ENCODE measurements around the gene DLEC1.

The DLEC1 gene

DNA sequence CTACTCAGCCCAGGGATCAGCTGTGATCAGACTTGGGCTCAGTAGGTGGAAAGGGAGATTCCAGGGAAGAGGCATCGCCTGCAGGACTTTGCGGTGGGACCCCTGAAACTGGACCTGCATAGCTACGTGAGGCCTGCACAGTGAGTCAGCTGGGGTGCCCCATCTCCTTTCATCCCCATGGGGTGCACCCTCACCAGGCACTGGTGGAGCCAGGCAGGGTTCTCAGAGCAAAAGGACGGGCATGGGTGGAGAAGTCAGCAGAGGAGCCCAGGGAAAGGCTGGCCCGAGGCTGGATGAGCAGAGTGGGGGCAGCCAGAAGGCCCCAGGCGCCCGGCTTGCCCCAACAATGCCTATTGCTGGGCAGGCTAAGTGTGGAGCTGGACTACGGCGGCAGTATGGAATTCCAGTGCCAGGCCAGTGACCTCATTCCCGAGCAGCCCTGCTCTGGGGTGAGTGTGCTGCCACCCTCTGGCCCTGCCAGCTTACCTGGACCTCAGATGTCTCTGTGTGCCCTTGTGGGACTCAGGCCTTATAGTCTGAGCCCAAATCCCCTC, 78.2 kb downstream of the DLEC1 start:
- Histone ChIP-seq H3K36me3 (ENCODE audit: control insufficient read depth, insufficient read depth, low read length) (peaks cover 8% of the 10 kb centered on the region), H3K4me1 (ENCODE audit: control insufficient read depth, insufficient read depth, low read length) (no peaks in the 10 kb centered on the region), H3K27me3 (ENCODE audit: control insufficient read depth, insufficient read depth, low read length) (no peaks in the 10 kb centered on the region), H3K4me3 (ENCODE audit: low read length) (no peak overlapping the region), H3K9me3 (ENCODE audit: control insufficient read depth, insufficient read depth, low read length) (no peaks in the 10 kb centered on the region), H3K27ac (ENCODE audit: low read length) (no peak overlapping the region)
- DNase-seq (ENCODE audit: low read depth, low spot score) = no peak
- WGBS (ENCODE audit: insufficient coverage, insufficient read length) = no CpG with 5 or more reads among the region's 10 CpGs

- H3K4me1 ChIP-seq (ENCODE audit: control insufficient read depth, insufficient read depth, low read length) = no peaks in the 10 kb centered on the region
- DNase-seq (ENCODE audit: low read depth, low spot score) = no peak
- no peak overlapping the region for H3K27ac ChIP-seq (ENCODE audit: low read length)
- H3K4me3 ChIP-seq (ENCODE audit: low read length) = no peak overlapping the region
- H3K27me3 ChIP-seq (ENCODE audit: control insufficient read depth, insufficient read depth, low read length) = no peaks in the 10 kb centered on the region
- peaks cover 11% of the 10 kb centered on the region for H3K36me3 ChIP-seq (ENCODE audit: control insufficient read depth, insufficient read depth, low read length)
- H3K9me3 ChIP-seq (ENCODE audit: control insufficient read depth, insufficient read depth, low read length) = no peaks in the 10 kb centered on the region
- WGBS (ENCODE audit: insufficient coverage, insufficient read length) = no CpG with 5 or more reads among the region's 11 CpGs
Observed at GRCh38 chr3:38117748-38118420, 78.9 kb downstream of the DLEC1 start.

DNA sequence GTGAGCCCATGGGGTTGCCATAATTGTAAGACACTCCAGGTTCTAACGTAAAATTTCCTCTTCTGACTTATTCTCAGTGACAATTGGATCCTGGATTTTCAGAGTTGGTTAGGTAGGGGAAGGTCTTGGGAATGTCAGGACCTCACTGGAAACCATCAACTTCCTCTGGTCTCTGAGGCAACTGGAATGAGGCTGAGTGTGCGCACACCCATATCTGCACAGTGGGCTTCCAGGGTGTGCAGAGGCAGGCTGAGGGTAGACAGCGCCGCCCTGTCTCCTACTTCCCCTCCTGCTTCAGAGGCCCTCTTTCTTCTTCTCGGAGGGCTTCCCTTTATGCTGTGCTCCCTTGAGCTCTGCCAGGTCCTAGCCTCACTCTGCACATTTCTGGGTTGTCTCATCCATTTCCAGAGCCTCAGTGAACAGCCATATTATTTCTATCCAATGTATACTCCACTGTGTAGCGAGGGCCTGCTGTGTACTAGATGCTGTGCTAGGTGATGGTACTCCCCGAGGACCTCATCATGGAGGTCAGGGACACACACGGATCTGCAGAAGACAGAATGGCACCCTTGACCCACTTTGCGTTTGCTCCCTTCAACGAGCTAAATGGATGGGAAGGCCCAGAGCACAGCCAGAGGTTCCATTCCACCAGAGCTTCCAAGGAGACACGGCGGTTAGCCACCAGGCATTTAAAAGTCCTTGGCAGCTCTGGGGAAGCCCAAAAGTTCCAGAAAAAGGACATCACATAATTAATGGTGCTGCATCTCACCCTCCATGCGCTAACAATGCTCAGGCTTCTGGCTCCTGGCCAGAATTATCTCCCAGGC, 79.6 kb downstream of the DLEC1 start:
- H3K9me3 ChIP-seq (ENCODE audit: control insufficient read depth, insufficient read depth, low read length) = no peaks in the 10 kb centered on the region
- H3K36me3 ChIP-seq (ENCODE audit: control insufficient read depth, insufficient read depth, low read length) = peaks cover 14% of the 10 kb centered on the region
- no peaks in the 10 kb centered on the region for H3K27me3 ChIP-seq (ENCODE audit: control insufficient read depth, insufficient read depth, low read length)
- no peaks in the 10 kb centered on the region for H3K4me1 ChIP-seq (ENCODE audit: control insufficient read depth, insufficient read depth, low read length)
- no peak overlapping the region for H3K4me3 ChIP-seq (ENCODE audit: low read length)
- H3K27ac ChIP-seq (ENCODE audit: low read length) = no peak overlapping the region
- DNase-seq (ENCODE audit: low read depth, low spot score) = no peak
- WGBS (ENCODE audit: insufficient coverage, insufficient read length) = no CpG with 5 or more reads among the region's 13 CpGs

- H3K4me3 ChIP-seq (ENCODE audit: low read length) = no peak overlapping the region
- H3K9me3 ChIP-seq (ENCODE audit: control insufficient read depth, insufficient read depth, low read length) = no peaks in the 10 kb centered on the region
- H3K4me1 ChIP-seq (ENCODE audit: control insufficient read depth, insufficient read depth, low read length) = no peaks in the 10 kb centered on the region
- H3K27ac ChIP-seq (ENCODE audit: low read length) = no peak overlapping the region
- H3K27me3 ChIP-seq (ENCODE audit: control insufficient read depth, insufficient read depth, low read length) = no peaks in the 10 kb centered on the region
- H3K36me3 ChIP-seq (ENCODE audit: control insufficient read depth, insufficient read depth, low read length) = peaks cover 14% of the 10 kb centered on the region
- WGBS (ENCODE audit: insufficient coverage, insufficient read length) = no CpG with 5 or more reads among the region's 1 CpG
- no peak for DNase-seq (ENCODE audit: low read depth, low spot score)
Observed at GRCh38 chr3:38119248-38119544, 80.2 kb downstream of the DLEC1 start.

DNA sequence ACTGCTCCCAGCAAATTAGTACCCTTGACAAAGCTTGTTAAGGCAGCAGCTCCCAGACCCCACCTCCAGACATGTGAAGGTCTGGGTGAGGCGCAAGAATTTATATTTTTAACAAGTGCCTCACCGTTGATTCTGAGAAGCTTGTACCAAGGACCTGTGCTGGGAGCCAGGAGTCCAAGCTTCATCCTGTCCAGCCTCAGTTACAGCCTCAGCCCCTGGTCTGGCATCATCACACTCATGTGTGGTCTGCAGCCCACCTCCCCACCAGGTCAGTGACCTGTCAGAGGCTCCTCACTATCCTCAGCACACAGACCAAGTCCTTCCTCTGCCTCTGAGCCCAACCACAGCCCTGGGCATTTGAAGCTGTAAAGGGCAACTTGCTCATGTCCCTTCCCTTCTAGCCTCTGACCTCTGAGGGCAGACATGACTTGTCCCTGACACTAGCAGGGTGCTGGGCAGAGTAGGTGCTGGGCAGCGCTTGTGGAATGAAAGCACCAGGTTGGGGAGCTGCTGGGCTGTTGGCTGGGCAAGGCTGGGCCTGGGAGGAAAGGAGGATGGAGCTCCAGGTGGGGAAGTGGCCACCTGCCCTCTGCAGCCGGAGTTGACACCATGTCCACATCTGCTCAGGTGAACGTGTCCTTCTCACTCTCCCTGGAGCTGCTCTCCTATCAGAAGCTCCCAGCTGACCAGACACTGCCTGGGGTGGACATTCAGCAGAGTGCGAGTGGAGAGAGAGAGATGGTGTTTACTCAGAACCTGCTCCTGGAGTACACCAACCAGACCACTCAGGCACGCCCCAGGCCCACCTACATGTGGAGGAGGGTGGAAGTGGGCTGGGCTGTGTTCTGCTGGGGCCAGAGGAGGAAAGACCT, 81.0 kb downstream of the DLEC1 start:
- Histone ChIP-seq H3K27ac (ENCODE audit: low read length) (no peak overlapping the region), H3K36me3 (ENCODE audit: control insufficient read depth, insufficient read depth, low read length) (peaks cover 14% of the 10 kb centered on the region), H3K9me3 (ENCODE audit: control insufficient read depth, insufficient read depth, low read length) (no peaks in the 10 kb centered on the region), H3K4me3 (ENCODE audit: low read length) (no peak overlapping the region), H3K27me3 (ENCODE audit: control insufficient read depth, insufficient read depth, low read length) (no peaks in the 10 kb centered on the region), H3K4me1 (ENCODE audit: control insufficient read depth, insufficient read depth, low read length) (no peaks in the 10 kb centered on the region)
- no CpG with 5 or more reads among the region's 7 CpGs for WGBS (ENCODE audit: insufficient coverage, insufficient read length)
- no peak for DNase-seq (ENCODE audit: low read depth, low spot score)

GRCh38 chr3:38120693-38121450, 81.9 kb downstream of the DLEC1 start:
- WGBS (ENCODE audit: insufficient coverage, insufficient read length) = no CpG with 5 or more reads among the region's 11 CpGs
- H3K36me3 ChIP-seq (ENCODE audit: control insufficient read depth, insufficient read depth, low read length) = peaks cover 19% of the 10 kb centered on the region
- no peaks in the 10 kb centered on the region for H3K4me1 ChIP-seq (ENCODE audit: control insufficient read depth, insufficient read depth, low read length)
- DNase-seq (ENCODE audit: low read depth, low spot score) = no peak
- H3K4me3 ChIP-seq (ENCODE audit: low read length) = no peak overlapping the region
- H3K27ac ChIP-seq (ENCODE audit: low read length) = no peak overlapping the region
- H3K27me3 ChIP-seq (ENCODE audit: control insufficient read depth, insufficient read depth, low read length) = no peaks in the 10 kb centered on the region
- no peaks in the 10 kb centered on the region for H3K9me3 ChIP-seq (ENCODE audit: control insufficient read depth, insufficient read depth, low read length)

DNA sequence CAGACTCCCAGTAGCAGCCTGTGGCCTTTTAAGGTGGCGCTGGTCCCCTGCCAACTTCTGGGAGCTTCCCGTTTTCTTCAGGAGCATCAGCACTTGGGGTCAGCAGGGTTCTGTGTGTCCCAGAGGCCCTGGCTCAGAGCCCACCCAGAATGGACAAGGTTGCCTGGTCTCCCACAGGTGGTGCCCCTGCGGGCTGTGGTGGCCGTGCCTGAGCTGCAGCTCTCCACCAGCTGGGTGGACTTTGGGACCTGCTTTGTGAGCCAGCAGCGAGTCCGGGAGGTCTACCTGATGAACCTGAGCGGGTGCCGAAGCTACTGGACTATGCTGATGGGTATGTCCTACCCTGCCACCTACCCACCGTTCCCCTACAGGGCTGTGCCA, 82.4 kb downstream of the DLEC1 start:
- Histone ChIP-seq H3K4me1 (ENCODE audit: control insufficient read depth, insufficient read depth, low read length) (no peaks in the 10 kb centered on the region), H3K9me3 (ENCODE audit: control insufficient read depth, insufficient read depth, low read length) (no peaks in the 10 kb centered on the region), H3K36me3 (ENCODE audit: control insufficient read depth, insufficient read depth, low read length) (peaks cover 25% of the 10 kb centered on the region), H3K27me3 (ENCODE audit: control insufficient read depth, insufficient read depth, low read length) (no peaks in the 10 kb centered on the region), H3K4me3 (ENCODE audit: low read length) (no peak overlapping the region), H3K27ac (ENCODE audit: low read length) (no peak overlapping the region)
- no CpG with 5 or more reads among the region's 9 CpGs for WGBS (ENCODE audit: insufficient coverage, insufficient read length)
- no peak for DNase-seq (ENCODE audit: low read depth, low spot score)

DNA sequence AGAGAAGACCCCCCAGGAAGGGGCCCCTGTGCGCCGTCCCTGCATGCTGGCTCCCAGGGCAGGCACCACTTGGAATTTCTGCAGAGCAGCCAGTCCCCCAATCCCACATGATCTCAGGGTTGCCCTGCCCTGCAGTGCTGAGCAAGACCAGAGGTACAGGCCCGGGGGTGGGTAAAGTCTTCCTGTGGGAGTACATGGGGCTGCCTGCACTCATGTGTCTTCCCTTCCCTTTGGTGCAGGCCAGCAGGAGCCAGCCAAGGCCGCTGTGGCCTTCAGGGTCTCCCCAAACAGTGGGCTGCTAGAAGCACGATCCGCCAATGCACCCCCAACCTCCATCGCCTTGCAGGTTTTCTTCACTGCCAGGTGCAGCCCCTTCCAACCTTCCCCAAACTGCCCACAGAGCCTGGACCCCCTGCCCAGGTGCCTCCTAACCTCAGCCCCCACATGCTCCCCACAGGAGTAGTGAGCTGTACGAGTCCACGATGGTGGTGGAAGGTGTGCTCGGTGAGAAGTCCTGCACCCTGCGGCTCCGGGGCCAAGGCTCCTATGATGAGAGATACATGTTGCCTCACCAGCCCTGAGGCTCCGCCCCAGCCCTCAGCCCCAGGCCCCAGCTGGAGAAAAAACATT, 82.9 kb downstream of the DLEC1 start:
- Histone ChIP-seq H3K36me3 (ENCODE audit: control insufficient read depth, insufficient read depth, low read length) (peaks cover 29% of the 10 kb centered on the region), H3K9me3 (ENCODE audit: control insufficient read depth, insufficient read depth, low read length) (no peaks in the 10 kb centered on the region), H3K27ac (ENCODE audit: low read length) (no peak overlapping the region), H3K4me1 (ENCODE audit: control insufficient read depth, insufficient read depth, low read length) (no peaks in the 10 kb centered on the region), H3K4me3 (ENCODE audit: low read length) (no peak overlapping the region), H3K27me3 (ENCODE audit: control insufficient read depth, insufficient read depth, low read length) (no peaks in the 10 kb centered on the region)
- WGBS (ENCODE audit: insufficient coverage, insufficient read length) = no CpG with 5 or more reads among the region's 13 CpGs
- no peak for DNase-seq (ENCODE audit: low read depth, low spot score)

DNA sequence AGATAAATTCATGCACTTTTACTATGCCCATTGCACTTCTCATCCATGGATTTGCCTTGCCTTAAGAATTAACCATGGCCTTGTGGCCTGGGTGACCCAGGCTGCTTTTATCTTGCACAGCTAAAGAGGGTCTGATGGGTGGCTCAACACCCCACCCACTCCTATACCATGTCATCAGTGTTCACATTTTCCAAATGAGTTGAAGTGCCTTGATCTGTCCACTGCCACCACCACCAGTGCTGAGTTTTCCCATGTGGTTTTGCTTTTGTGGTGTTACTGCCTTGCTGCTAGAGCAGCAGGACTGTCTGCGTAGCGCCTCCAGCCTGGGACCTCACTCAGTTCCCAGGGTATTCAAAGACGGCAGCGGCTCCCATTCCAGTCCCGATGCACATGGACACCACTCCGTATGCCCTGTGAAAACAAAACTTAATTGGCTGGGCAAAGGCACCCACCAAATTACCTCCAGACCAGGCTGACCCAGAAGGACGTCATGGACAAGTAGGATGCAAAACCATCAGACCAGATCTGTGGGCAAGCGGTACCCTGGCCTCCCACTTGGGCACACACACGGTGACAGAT, 83.8 kb downstream of the DLEC1 start:
- no peak overlapping the region for H3K4me3 ChIP-seq (ENCODE audit: low read length)
- H3K36me3 ChIP-seq (ENCODE audit: control insufficient read depth, insufficient read depth, low read length) = peaks cover 36% of the 10 kb centered on the region
- no peaks in the 10 kb centered on the region for H3K4me1 ChIP-seq (ENCODE audit: control insufficient read depth, insufficient read depth, low read length)
- no peak for DNase-seq (ENCODE audit: low read depth, low spot score)
- no peaks in the 10 kb centered on the region for H3K9me3 ChIP-seq (ENCODE audit: control insufficient read depth, insufficient read depth, low read length)
- H3K27ac ChIP-seq (ENCODE audit: low read length) = no peak overlapping the region
- no CpG with 5 or more reads among the region's 9 CpGs for WGBS (ENCODE audit: insufficient coverage, insufficient read length)
- H3K27me3 ChIP-seq (ENCODE audit: control insufficient read depth, insufficient read depth, low read length) = no peaks in the 10 kb centered on the region

All from iPS DF 6.9 (cell line).